Head of caudate nucleus (tissue), 42 donors: ENCODE data around the gene C3orf85.

Experiments
- DNase-seq, 42 donors: peaks; one replicate each; pipeline versions ENCODE4 v3.0.0 to v3.0.0-alpha.2; 2020 to 2021; ENCODE audit warnings: mixed read lengths in 7 of 42
- intact Hi-C: fragments of 100-400 bp; cut with DNase I; formaldehyde crosslinking; loops from one replicate; pipeline ENCODE4 v1.15.0; 2022

C3orf85 gene

GRCh38 chr3:109140318-109140717 lies 3.8 kb downstream of the C3orf85 start:
- no peak for DNase-seq
- intact Hi-C loops = no loop called here

- intact Hi-C loops = no loop called here
Observed at GRCh38 chr3:109143646-109144045, 7.1 kb downstream of the C3orf85 start.

GRCh38 chr3:109149078-109149477 lies 12.6 kb downstream of the C3orf85 start:
- DNase-seq = no peak
- intact Hi-C loops = no loop called here

More at GRCh38 chr3:109143646-109144045, 7.1 kb downstream of the C3orf85 start:
- no peak for DNase-seq

- intact Hi-C loops = no loop called here
- DNase-seq = no peak
Observed at GRCh38 chr3:109152320-109152719, 15.8 kb downstream of the C3orf85 start.

GRCh38 chr3:109154979-109155378 lies 18.5 kb downstream of the C3orf85 start:
- no peak for DNase-seq
- intact Hi-C loops = no loop called here

GRCh38 chr3:109155828-109156227 lies 19.3 kb downstream of the C3orf85 start:
- no peak for DNase-seq
- intact Hi-C loops = no loop called here

GRCh38 chr3:109161487-109162123 lies 25.1 kb downstream of the C3orf85 start:
- intact Hi-C loops = no loop called here
- DNase-seq = no peak

GRCh38 chr3:109165905-109166304 lies 29.4 kb downstream of the C3orf85 start:
- DNase-seq = no peak
- intact Hi-C loops = no loop called here

GRCh38 chr3:109171479-109171878 lies 35.0 kb downstream of the C3orf85 start:
- intact Hi-C loops = no loop called here
- no peak for DNase-seq

GRCh38 chr3:109175411-109175810 lies 38.9 kb downstream of the C3orf85 start:
- no peak for DNase-seq
- intact Hi-C loops = no loop called here

- intact Hi-C loops = no loop called here
- DNase-seq = no peak
Observed at GRCh38 chr3:109176726-109177125, 40.2 kb downstream of the C3orf85 start.

GRCh38 chr3:109177908-109178307 lies 41.4 kb downstream of the C3orf85 start:
- intact Hi-C loops = no loop called here
- DNase-seq = peak in 2 of 42 donors; percentile 5 to 15

- intact Hi-C loops = no loop called here
- DNase-seq = no peak
Observed at GRCh38 chr3:109178708-109179107, 42.2 kb downstream of the C3orf85 start.

GRCh38 chr3:109184726-109185125 lies 48.2 kb downstream of the C3orf85 start:
- intact Hi-C loops = no loop called here
- DNase-seq = no peak

- no peak for DNase-seq
- intact Hi-C loops = no loop called here
Observed at GRCh38 chr3:109187390-109187789, 50.9 kb downstream of the C3orf85 start.

GRCh38 chr3:109188741-109189140 lies 52.2 kb downstream of the C3orf85 start:
- intact Hi-C loops = no loop called here
- DNase-seq = no peak

- intact Hi-C loops = no loop called here
- no peak for DNase-seq
Observed at GRCh38 chr3:109191421-109191820, 54.9 kb downstream of the C3orf85 start.

GRCh38 chr3:109195815-109196214 lies 59.3 kb downstream of the C3orf85 start:
- intact Hi-C loops = no loop called here
- DNase-seq = no peak
